Stimulated activated naive B cell treated with anti-CD40 and anti-IgM and Interleukin-4, amounts not matched to agents 10 μg/mL and 1 μg/mL and 100 μg/mL, for 72 hours (primary cell): Measurements from ENCODE around the gene ACVR1B.

ENCODE experiments used
- ATAC-seq, 2 donors: fragments of 150-1000 bp; cut with Tn5 transposase; replicated peaks; 2 replicates each; pipeline ENCODE4 v1.10.0; 2021; ENCODE audit warnings: moderate library complexity in 1 of 2
- DNase-seq: peaks from one replicate; pipeline ENCODE4 v3.0.0; 2021
- H3K27ac Mint-ChIP-seq: one replicate; pipeline ENCODE4 v1.8.0; 2022; ENCODE audit warnings: mild to moderate bottlenecking, mixed read lengths
- H3K27me3 Mint-ChIP-seq, 2 donors: one replicate each; pipeline ENCODE4 v1.8.0; 2022; ENCODE audit warnings: mixed read lengths in 2 of 2
- H3K36me3 Mint-ChIP-seq, 2 donors: one replicate each; pipeline ENCODE4 v1.8.0; 2022; ENCODE audit warnings: mixed read lengths in 2 of 2, mild to moderate bottlenecking in 1 of 2
- H3K4me1 Mint-ChIP-seq, 2 donors: one replicate each; pipeline ENCODE4 v1.8.0; 2022; ENCODE audit warnings: mixed read lengths in 2 of 2, mild to moderate bottlenecking in 1 of 2
- H3K4me3 Mint-ChIP-seq, 2 donors: one replicate each; pipeline ENCODE4 v1.8.0; 2022; ENCODE audit warnings: mild to moderate bottlenecking in 2 of 2, mixed read lengths in 2 of 2, moderate library complexity in 1 of 2
- H3K9me3 Mint-ChIP-seq, 2 donors: one replicate each; pipeline ENCODE4 v1.8.0; 2022; ENCODE audit warnings: mixed read lengths in 2 of 2, mild to moderate bottlenecking in 1 of 2

Gene ACVR1B

GRCh38 chr12:51924551-51925319, 26.8 kb upstream of the ACVR1B start:
- H3K9me3 Mint-ChIP-seq: no peaks in the 10 kb centered on the region
- DNase-seq (no peak), ATAC-seq (peak; percentile 64 to 72)
- peaks cover 30 to 41% of the 10 kb centered on the region in 2 donors for H3K4me1 Mint-ChIP-seq
- peaks cover 0 to 14% of the 10 kb centered on the region in 2 donors for H3K27me3 Mint-ChIP-seq
- H3K36me3 Mint-ChIP-seq: no peaks in the 10 kb centered on the region
- no peak overlapping the region for H3K4me3 Mint-ChIP-seq
- no peak overlapping the region for H3K27ac Mint-ChIP-seq

- Mint-ChIP-seq H3K4me1 (peaks cover 30 to 41% of the 10 kb centered on the region in 2 donors), H3K27ac (peak overlapping the region; percentile 51), H3K27me3 (peaks cover 0 to 14% of the 10 kb centered on the region in 2 donors), H3K36me3 (no peaks in the 10 kb centered on the region), H3K4me3 (no peak overlapping the region), H3K9me3 (no peaks in the 10 kb centered on the region)
- DNase-seq (no peak), ATAC-seq (peak in 1 of 2 donors; percentile 2)
These were observed 26.0 kb upstream of the ACVR1B start for GRCh38 chr12:51925346-51926063.

- Mint-ChIP-seq H3K27ac (peak overlapping the region; percentile 51), H3K4me1 (peaks cover 30 to 41% of the 10 kb centered on the region in 2 donors), H3K36me3 (no peaks in the 10 kb centered on the region), H3K27me3 (peaks cover 0 to 14% of the 10 kb centered on the region in 2 donors), H3K9me3 (no peaks in the 10 kb centered on the region), H3K4me3 (no peak overlapping the region)
- DNase-seq (no peak), ATAC-seq (no peak)
These were observed 25.4 kb upstream of the ACVR1B start for GRCh38 chr12:51926064-51926632.

- Mint-ChIP-seq H3K4me1 (peaks cover 30 to 41% of the 10 kb centered on the region in 2 donors), H3K27me3 (peaks cover 0 to 14% of the 10 kb centered on the region in 2 donors), H3K9me3 (no peaks in the 10 kb centered on the region), H3K27ac (no peak overlapping the region), H3K4me3 (no peak overlapping the region), H3K36me3 (no peaks in the 10 kb centered on the region)
- peak; percentile 31 to 49 for ATAC-seq
- no peak for DNase-seq
These were observed 24.8 kb upstream of the ACVR1B start for GRCh38 chr12:51926718-51927117.

GRCh38 chr12:51932218-51933076, 19.1 kb upstream of the ACVR1B start:
- H3K36me3 Mint-ChIP-seq: no peaks in the 10 kb centered on the region
- peaks cover 14 to 16% of the 10 kb centered on the region in 2 donors for H3K27me3 Mint-ChIP-seq
- no peak for DNase-seq
- no peaks in the 10 kb centered on the region for H3K9me3 Mint-ChIP-seq
- H3K4me3 Mint-ChIP-seq: no peak overlapping the region
- ATAC-seq: peak; percentile 59 to 66
- H3K4me1 Mint-ChIP-seq: peaks cover 2 to 8% of the 10 kb centered on the region in 2 donors
- H3K27ac Mint-ChIP-seq: no peak overlapping the region

- H3K27me3 Mint-ChIP-seq: peaks cover 14 to 16% of the 10 kb centered on the region in 2 donors
- H3K4me1 Mint-ChIP-seq: peaks cover 2 to 8% of the 10 kb centered on the region in 2 donors
- ATAC-seq (no peak), DNase-seq (no peak)
- H3K9me3 Mint-ChIP-seq: no peaks in the 10 kb centered on the region
- no peak overlapping the region for H3K27ac Mint-ChIP-seq
- no peak overlapping the region for H3K4me3 Mint-ChIP-seq
- no peaks in the 10 kb centered on the region for H3K36me3 Mint-ChIP-seq
These were observed 17.4 kb upstream of the ACVR1B start for GRCh38 chr12:51934080-51934479.

- ATAC-seq: no peak
- H3K36me3 Mint-ChIP-seq: peaks cover 0 to 2% of the 10 kb centered on the region in 2 donors
- H3K9me3 Mint-ChIP-seq: no peaks in the 10 kb centered on the region
- no peak overlapping the region for H3K27ac Mint-ChIP-seq
- peaks cover under 1 to 5% of the 10 kb centered on the region in 2 donors for H3K4me1 Mint-ChIP-seq
- H3K4me3 Mint-ChIP-seq: no peak overlapping the region
- peaks cover 28 to 38% of the 10 kb centered on the region in 2 donors for H3K27me3 Mint-ChIP-seq
- DNase-seq: no peak
These were observed 13.6 kb upstream of the ACVR1B start for GRCh38 chr12:51937926-51938325.

- H3K9me3 Mint-ChIP-seq: no peaks in the 10 kb centered on the region
- H3K4me3 Mint-ChIP-seq: no peak overlapping the region
- ATAC-seq (no peak), DNase-seq (no peak)
- no peaks in the 10 kb centered on the region for H3K4me1 Mint-ChIP-seq
- no peak overlapping the region for H3K27ac Mint-ChIP-seq
- H3K27me3 Mint-ChIP-seq: peaks cover 32 to 46% of the 10 kb centered on the region in 2 donors
- H3K36me3 Mint-ChIP-seq: peaks cover 2 to 3% of the 10 kb centered on the region in 2 donors
These were observed 12.8 kb upstream of the ACVR1B start for GRCh38 chr12:51938726-51939125.

- no peaks in the 10 kb centered on the region for H3K4me1 Mint-ChIP-seq
- ATAC-seq (no peak), DNase-seq (no peak)
- H3K4me3 Mint-ChIP-seq: no peak overlapping the region
- no peak overlapping the region for H3K27ac Mint-ChIP-seq
- H3K36me3 Mint-ChIP-seq: peaks cover 7 to 15% of the 10 kb centered on the region in 2 donors
- peaks cover 10 to 13% of the 10 kb centered on the region in 2 donors for H3K9me3 Mint-ChIP-seq
- peaks cover 23 to 43% of the 10 kb centered on the region in 2 donors for H3K27me3 Mint-ChIP-seq
These were observed 10.4 kb upstream of the ACVR1B start for GRCh38 chr12:51941011-51941581.

GRCh38 chr12:51941604-51942003, 9.9 kb upstream of the ACVR1B start:
- Mint-ChIP-seq H3K27me3 (peaks cover 23 to 48% of the 10 kb centered on the region in 2 donors), H3K36me3 (peaks cover 9 to 15% of the 10 kb centered on the region in 2 donors), H3K4me3 (no peak overlapping the region), H3K27ac (no peak overlapping the region), H3K9me3 (peaks cover 10 to 13% of the 10 kb centered on the region in 2 donors), H3K4me1 (no peaks in the 10 kb centered on the region)
- DNase-seq (no peak), ATAC-seq (no peak)

- Mint-ChIP-seq H3K4me3 (no peak overlapping the region), H3K27me3 (peaks cover 23 to 49% of the 10 kb centered on the region in 2 donors), H3K27ac (no peak overlapping the region), H3K4me1 (no peaks in the 10 kb centered on the region), H3K9me3 (peaks cover 10 to 13% of the 10 kb centered on the region in 2 donors), H3K36me3 (peaks cover 10 to 15% of the 10 kb centered on the region in 2 donors)
- ATAC-seq (no peak), DNase-seq (no peak)
These were observed 9.4 kb upstream of the ACVR1B start for GRCh38 chr12:51942056-51942455.

GRCh38 chr12:51942501-51943000, 8.9 kb upstream of the ACVR1B start:
- DNase-seq (no peak), ATAC-seq (no peak)
- H3K9me3 Mint-ChIP-seq: peaks cover 10 to 13% of the 10 kb centered on the region in 2 donors
- no peak overlapping the region for H3K27ac Mint-ChIP-seq
- H3K4me1 Mint-ChIP-seq: no peaks in the 10 kb centered on the region
- H3K36me3 Mint-ChIP-seq: peaks cover 10 to 15% of the 10 kb centered on the region in 2 donors
- H3K27me3 Mint-ChIP-seq: peaks cover 27 to 54% of the 10 kb centered on the region in 2 donors
- no peak overlapping the region for H3K4me3 Mint-ChIP-seq

- no peak overlapping the region for H3K27ac Mint-ChIP-seq
- H3K4me1 Mint-ChIP-seq: no peaks in the 10 kb centered on the region
- H3K9me3 Mint-ChIP-seq: peaks cover 10 to 13% of the 10 kb centered on the region in 2 donors
- ATAC-seq: no peak
- no peak overlapping the region for H3K4me3 Mint-ChIP-seq
- H3K27me3 Mint-ChIP-seq: peaks cover 33 to 62% of the 10 kb centered on the region in 2 donors
- H3K36me3 Mint-ChIP-seq: peaks cover 10 to 15% of the 10 kb centered on the region in 2 donors
- DNase-seq: no peak
These were observed 8.2 kb upstream of the ACVR1B start for GRCh38 chr12:51943346-51943745.
